HG03025 (cell line): ENCODE measurements around the gene SLC44A3.
"Not testable (repeated sequence)": the region's sequence is repeated elsewhere in the genome, so short reads cannot be mapped to it uniquely, and the experiment has no call there.

Experiments
- ATAC-seq: cut with Tn5 transposase; IDR thresholded peaks from one replicate; pipeline ENCODE4 v1.9.1; 2021; ENCODE audit warnings: mild to moderate bottlenecking, moderate library complexity; ENCODE audit not compliant: unreplicated experiment, low FRiP score

SLC44A3 gene

GRCh38 chr1:94928293-94928939 lies 108.3 kb downstream of the SLC44A3 start:
- ATAC-seq, result no peak

- no peak for ATAC-seq
Measured at GRCh38 chr1:94929351-94930217, 109.4 kb downstream of the SLC44A3 start.

- ATAC-seq, result no peak
Measured at GRCh38 chr1:94931254-94931841, 111.2 kb downstream of the SLC44A3 start.

GRCh38 chr1:94934551-94934950 lies 114.4 kb downstream of the SLC44A3 start:
- no peak for ATAC-seq

- ATAC-seq, result no peak
Measured at GRCh38 chr1:94935034-94935433, 114.9 kb downstream of the SLC44A3 start.

GRCh38 chr1:94935476-94935875 lies 115.3 kb downstream of the SLC44A3 start:
- no peak for ATAC-seq

- ATAC-seq, result no peak
Measured at GRCh38 chr1:94936861-94937620, 116.9 kb downstream of the SLC44A3 start.

GRCh38 chr1:94937820-94938219 lies 117.7 kb downstream of the SLC44A3 start:
- no peak for ATAC-seq

GRCh38 chr1:94940738-94941137 lies 120.6 kb downstream of the SLC44A3 start:
- ATAC-seq, result no peak

GRCh38 chr1:94941480-94941879 lies 121.3 kb downstream of the SLC44A3 start:
- ATAC-seq, result not testable (repeated sequence)

- ATAC-seq, result no peak
Measured at GRCh38 chr1:94942171-94943128, 122.3 kb downstream of the SLC44A3 start.
